Measurements from ENCODE around the gene HRH2. TPM values are rescaled to one million over a fixed set of nuclear protein-coding genes. Genes with fewer than 3 reads are reported as not detected.

Gene HRH2
- polyA plus RNA-seq, 1 donor (not counting 4 experiments of a cell fraction or from before 2014, with no cell fraction given): not detected

- Histone ChIP-seq H3K4me1 (ENCODE audit: control insufficient read depth, extremely low read depth, insufficient read depth, low read length) (no peaks in the 10 kb centered on the region), H3K9ac (ENCODE audit: control insufficient read depth, extremely low read depth, insufficient read depth, low read length) (no peak overlapping the region), H3K27me3 (ENCODE audit: control insufficient read depth, extremely low read depth, insufficient read depth, low read length) (no peaks in the 10 kb centered on the region), H3K9me3 (ENCODE audit: control insufficient read depth, low read depth, low read length) (no peaks in the 10 kb centered on the region), H3K4me2 (ENCODE audit: control insufficient read depth, extremely low read depth, insufficient read depth, low read depth, low read length) (no peak overlapping the region), H3K36me3 (ENCODE audit: control insufficient read depth in 2 of 2, extremely low read depth in 1 of 2, insufficient read depth in 2 of 2, low read length in 2 of 2) (no peaks in the 10 kb centered on the region), H3K27ac (ENCODE audit: control insufficient read depth, insufficient read depth, low read length) (no peak overlapping the region), H3K9me1 (ENCODE audit: control insufficient read depth, extremely low read depth, insufficient read depth, low read length) (no peaks in the 10 kb centered on the region), H3K79me2 (ENCODE audit: control insufficient read depth, insufficient read depth, low read length) (no peaks in the 10 kb centered on the region), H2AFZ (ENCODE audit: control insufficient read depth, low read length) (no peak overlapping the region), H3K4me3 (ENCODE audit: control insufficient read depth in 2 of 3, extremely low read depth in 1 of 3, insufficient read depth in 2 of 3, low read depth in 1 of 3, low read length in 3 of 3) (no peak overlapping the region), H4K20me1 (ENCODE audit: control insufficient read depth, extremely low read depth, insufficient read depth, low read length) (no peaks in the 10 kb centered on the region)
- no peak for DNase-seq (ENCODE audit: low read depth, low spot score)
- no peak for FAIRE-seq
- no peak for TF ChIP-seq CTCF (optimal IDR thresholded peaks at IDR 0.05 in 1 of 3, IDR thresholded peaks at IDR 0.05 in 1 of 3, conservative IDR thresholded peaks at IDR 0.05 in 1 of 3; ENCODE audit: extremely low read depth in 1 of 3, insufficient read depth in 2 of 3, low read length in 3 of 3)
- no peak for TF ChIP-seq EZH2 (IDR thresholded peaks at IDR 0.05; ENCODE audit: low read length)
- dilution Hi-C loops (cut with MboI; ENCODE audit: extremely low pct_ligation_motif_present, low sequenced_read_pairs): no loop called here
Measured at GRCh38 chr5:175711031-175711430, 53.2 kb downstream of the HRH2 start.

DNA sequence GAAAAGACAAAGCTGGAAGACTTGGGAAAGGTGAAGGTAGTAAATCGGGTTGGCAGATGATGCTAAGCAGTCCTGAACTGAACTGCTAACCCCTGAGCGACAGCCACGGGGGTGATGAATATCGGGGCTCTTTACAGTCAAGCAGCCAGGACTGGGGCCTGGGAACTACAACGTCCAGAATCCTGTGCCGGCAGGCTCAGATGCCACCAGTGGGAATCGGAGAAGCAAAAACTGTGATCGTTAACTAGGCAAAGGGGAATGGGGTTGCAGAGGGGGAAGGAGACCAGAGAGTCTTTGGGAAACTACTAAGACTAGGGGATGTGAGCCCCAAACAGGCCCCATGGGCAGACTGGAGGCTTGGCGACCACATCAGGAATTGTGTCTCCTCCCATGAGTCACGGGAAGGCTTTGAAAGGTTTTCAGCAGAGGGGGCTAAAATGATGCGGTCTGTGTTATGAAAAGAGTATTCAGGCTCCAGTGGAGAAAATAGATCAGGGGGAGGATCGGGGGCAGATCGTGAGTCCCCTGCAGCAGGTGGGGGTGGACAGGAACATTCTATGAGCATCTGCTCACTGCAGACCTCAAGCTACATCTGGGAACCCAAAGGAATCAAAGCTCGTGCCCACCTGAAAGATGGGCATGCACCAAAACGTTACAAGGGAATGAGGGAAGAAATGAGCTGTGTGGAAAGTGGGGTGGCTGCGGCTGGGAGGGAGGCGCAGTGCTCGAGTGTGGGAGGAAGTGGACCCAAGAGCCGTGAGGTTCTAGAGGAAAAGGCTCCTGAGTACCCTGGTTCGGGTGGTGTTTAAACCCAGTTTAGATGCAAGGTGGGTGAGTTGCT lies 53.8 kb downstream of the HRH2 start:
- dilution Hi-C loops (cut with MboI; ENCODE audit: extremely low pct_ligation_motif_present, low sequenced_read_pairs): no loop called here
- H3K9ac ChIP-seq (ENCODE audit: control insufficient read depth, extremely low read depth, insufficient read depth, low read length): no peak overlapping the region
- TF ChIP-seq EZH2 (IDR thresholded peaks at IDR 0.05; ENCODE audit: low read length) (no peak), CTCF (optimal IDR thresholded peaks at IDR 0.05 in 1 of 3, IDR thresholded peaks at IDR 0.05 in 1 of 3, conservative IDR thresholded peaks at IDR 0.05 in 1 of 3; ENCODE audit: extremely low read depth in 1 of 3, insufficient read depth in 2 of 3, low read length in 3 of 3) (no peak)
- no peak overlapping the region for H2AFZ ChIP-seq (ENCODE audit: control insufficient read depth, low read length)
- no peak overlapping the region for H3K4me2 ChIP-seq (ENCODE audit: control insufficient read depth, extremely low read depth, insufficient read depth, low read depth, low read length)
- H3K4me3 ChIP-seq (ENCODE audit: control insufficient read depth in 2 of 3, extremely low read depth in 1 of 3, insufficient read depth in 2 of 3, low read depth in 1 of 3, low read length in 3 of 3): no peak overlapping the region
- no peaks in the 10 kb centered on the region for H4K20me1 ChIP-seq (ENCODE audit: control insufficient read depth, extremely low read depth, insufficient read depth, low read length)
- no peaks in the 10 kb centered on the region for H3K9me3 ChIP-seq (ENCODE audit: control insufficient read depth, low read depth, low read length)
- DNase-seq (ENCODE audit: low read depth, low spot score): no peak
- no peaks in the 10 kb centered on the region for H3K79me2 ChIP-seq (ENCODE audit: control insufficient read depth, insufficient read depth, low read length)
- H3K36me3 ChIP-seq (ENCODE audit: control insufficient read depth in 2 of 2, extremely low read depth in 1 of 2, insufficient read depth in 2 of 2, low read length in 2 of 2): no peaks in the 10 kb centered on the region
- H3K4me1 ChIP-seq (ENCODE audit: control insufficient read depth, extremely low read depth, insufficient read depth, low read length): no peaks in the 10 kb centered on the region
- H3K9me1 ChIP-seq (ENCODE audit: control insufficient read depth, extremely low read depth, insufficient read depth, low read length): no peaks in the 10 kb centered on the region
- no peak for FAIRE-seq
- H3K27me3 ChIP-seq (ENCODE audit: control insufficient read depth, extremely low read depth, insufficient read depth, low read length): no peaks in the 10 kb centered on the region
- H3K27ac ChIP-seq (ENCODE audit: control insufficient read depth, insufficient read depth, low read length): no peak overlapping the region
